Coronary artery (tissue), 2 donors: ENCODE data around the gene ERN1.
A peak's percentile ranks its signal among the peaks of the same experiment; 100 is the strongest.
"Not testable (repeated sequence)": the region's sequence is repeated elsewhere in the genome, so short reads cannot be mapped to it uniquely, and the experiment has no call there.

Experiments used
- DNase-seq: peaks from one replicate; pipeline ENCODE4 v3.0.0-alpha.2; 2017; ENCODE audit warnings: low spot score
- H3K27ac ChIP-seq, 2 donors: fragments of 200-600 bp; sonication (generic); one replicate each; pipeline ENCODE4 v1.5.1; 2016 to 2019
- H3K4me3 ChIP-seq: fragments of 200-600 bp; sonication (generic); 2 replicates; pipeline ENCODE4 v1.5.1; 2016; ENCODE audit warnings: mild to moderate bottlenecking, moderate library complexity
- CTCF ChIP-seq: fragments of 200-600 bp; sonication (generic); IDR thresholded peaks from one replicate; pipeline ENCODE4 v1.5.1; 2019; ENCODE audit warnings: antibody characterized with exemption

Gene ERN1

GRCh38 chr17:64008346-64008745 is 121.6 kb downstream of the ERN1 start:
- no peak for DNase-seq
- peak overlapping the region in 1 of 2 donors; percentile 48 for H3K27ac ChIP-seq
- no peak for TF ChIP-seq CTCF
- no peak overlapping the region for H3K4me3 ChIP-seq

- no peak overlapping the region for H3K4me3 ChIP-seq
- no peak for TF ChIP-seq CTCF
- peak; percentile 75 for DNase-seq
- peak overlapping the region in 1 of 2 donors; percentile 48 for H3K27ac ChIP-seq
These were observed 122.1 kb downstream of the ERN1 start for GRCh38 chr17:64007838-64008282.

- peak overlapping the region in 1 of 2 donors; percentile 48 for H3K27ac ChIP-seq
- peak; percentile 49 for DNase-seq
- not testable (repeated sequence) for H3K4me3 ChIP-seq
These were observed 122.7 kb downstream of the ERN1 start for GRCh38 chr17:64007089-64007837.

GRCh38 chr17:64006361-64007088 is 123.4 kb downstream of the ERN1 start:
- no peak for TF ChIP-seq CTCF
- peak; percentile 64 for DNase-seq
- Histone ChIP-seq H3K27ac (peak overlapping the region in 1 of 2 donors; percentile 26), H3K4me3 (peak overlapping the region; percentile 11)

- Histone ChIP-seq H3K27ac (peak overlapping the region in 1 of 2 donors; percentile 39), H3K4me3 (peak overlapping the region; percentile 11)
- no peak for TF ChIP-seq CTCF
- no peak for DNase-seq
These were observed 124.2 kb downstream of the ERN1 start for GRCh38 chr17:64005734-64006167.

- TF ChIP-seq CTCF: no peak
- DNase-seq: peak; percentile 70
- Histone ChIP-seq H3K27ac (peak overlapping the region in 1 of 2 donors; percentile 39), H3K4me3 (peak overlapping the region; percentile 11)
These were observed 124.8 kb downstream of the ERN1 start for GRCh38 chr17:64004903-64005733.

GRCh38 chr17:64004218-64004770 is 125.7 kb downstream of the ERN1 start:
- no peak for TF ChIP-seq CTCF
- no peak overlapping the region for H3K4me3 ChIP-seq
- peak; percentile 55 for DNase-seq
- H3K27ac ChIP-seq: peak overlapping the region in 1 of 2 donors; percentile 39
